Hindlimb muscle (tissue), 1 donor: ENCODE results near the gene XIRP1. TPM values are rescaled to one million over a fixed set of nuclear protein-coding genes. Genes with fewer than 3 reads are reported as not detected.

Experiments used
- DNase-seq: peaks from one replicate; pipeline ENCODE4 v3.0.0-alpha.2; 2013
- polyA plus RNA-seq: library from polyadenylated mRNA; unstranded; fragments of 120-200 nt; gene quantifications from one replicate; pipeline ENCODE4 v1.2.1, GENCODE V29; 2013; ENCODE audit not compliant: insufficient read length

The XIRP1 gene
- polyA plus RNA-seq, 1 donor: 143 TPM

DNA sequence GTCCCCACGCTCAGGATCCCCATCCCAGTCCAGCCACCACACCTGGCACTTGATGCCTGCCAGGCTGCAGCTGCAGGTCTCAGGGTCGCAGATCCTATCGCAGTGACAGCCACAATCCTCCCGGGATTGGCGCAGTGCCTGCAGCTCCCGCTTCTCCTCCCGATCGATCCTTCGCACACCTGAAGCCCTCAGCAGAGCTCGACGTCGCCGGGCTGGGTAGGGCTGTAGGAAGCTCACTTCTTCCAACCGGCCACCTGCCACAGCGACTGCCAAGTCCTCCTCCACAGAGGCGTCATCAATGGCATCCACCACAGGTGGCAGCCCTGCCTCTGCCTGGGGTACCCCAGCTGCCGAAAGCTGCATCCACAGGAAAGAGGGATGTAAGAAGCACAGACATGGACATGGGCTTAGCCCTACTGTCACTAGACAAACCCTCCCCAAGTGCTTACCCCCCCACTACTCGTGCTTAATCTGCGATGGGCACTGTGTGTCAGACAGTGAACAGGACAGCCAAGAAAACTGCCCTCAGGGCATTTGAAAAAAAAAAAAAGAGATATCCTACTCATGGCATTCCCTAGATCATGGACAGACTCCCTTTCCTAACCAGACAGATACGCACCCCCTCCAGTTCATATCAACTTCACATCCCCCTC lies 48.2 kb downstream of the XIRP1 start:
- DNase-seq: no peak

DNA sequence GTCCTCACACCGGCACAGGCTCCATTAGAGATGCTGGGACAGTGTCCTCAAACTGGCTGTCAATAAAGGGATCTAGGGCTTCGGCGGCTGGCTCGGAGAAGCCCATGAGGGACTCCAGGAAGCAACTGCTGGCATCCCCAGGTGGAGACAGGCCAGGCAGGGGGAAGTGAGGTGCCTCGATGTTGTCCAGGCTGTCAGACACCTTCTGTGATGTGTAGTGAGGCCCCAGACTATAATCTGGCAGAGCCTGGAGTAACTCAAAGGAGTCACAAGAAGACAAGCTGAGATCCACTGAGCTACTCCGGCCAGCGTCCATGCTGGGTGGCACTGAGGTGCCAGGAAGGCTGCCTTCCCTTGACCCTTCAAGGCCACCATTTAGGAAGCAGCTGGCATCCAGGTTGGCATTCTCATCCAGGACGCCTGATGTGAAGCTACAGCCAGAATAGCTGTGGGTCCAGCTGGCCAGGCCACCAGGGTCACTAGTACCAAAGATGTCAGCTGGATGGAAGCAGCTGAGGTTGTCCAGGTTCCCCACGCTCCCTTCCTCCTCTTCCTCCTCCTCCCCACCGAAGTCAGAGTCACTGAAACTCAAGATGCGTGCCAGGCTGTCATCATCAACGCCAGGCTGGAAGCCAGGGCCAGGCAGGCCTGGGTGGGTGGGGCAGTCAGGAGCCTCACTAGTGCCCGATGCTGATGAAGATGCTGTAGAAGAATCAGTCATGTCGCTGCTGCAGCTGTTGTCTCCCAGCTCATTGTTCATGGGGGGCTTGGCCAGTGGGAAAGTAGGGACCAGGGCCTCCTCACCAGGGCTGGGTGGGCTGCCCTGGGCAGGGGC lies 49.1 kb downstream of the XIRP1 start:
- no peak for DNase-seq

DNA sequence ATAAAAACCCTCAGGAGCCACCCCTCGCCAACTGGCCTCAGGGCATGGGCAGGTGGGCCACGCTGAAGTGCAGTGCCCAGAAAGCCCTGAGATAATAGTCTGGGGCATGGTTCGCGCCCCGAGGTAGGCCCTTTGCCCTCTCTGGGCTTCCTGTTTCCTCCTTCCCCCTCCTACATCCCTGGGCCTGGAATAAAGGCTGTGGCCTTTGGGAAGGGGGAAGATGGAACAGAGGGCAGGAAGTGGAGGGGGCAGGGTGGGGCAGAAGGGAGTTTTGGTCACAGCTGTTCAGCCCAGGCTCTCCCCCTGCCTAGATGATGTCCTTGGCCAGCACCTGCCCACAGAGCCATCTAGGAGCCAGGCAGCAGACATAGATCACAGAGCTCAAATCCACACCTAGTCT lies 50.3 kb downstream of the XIRP1 start:
- no peak for DNase-seq

DNA sequence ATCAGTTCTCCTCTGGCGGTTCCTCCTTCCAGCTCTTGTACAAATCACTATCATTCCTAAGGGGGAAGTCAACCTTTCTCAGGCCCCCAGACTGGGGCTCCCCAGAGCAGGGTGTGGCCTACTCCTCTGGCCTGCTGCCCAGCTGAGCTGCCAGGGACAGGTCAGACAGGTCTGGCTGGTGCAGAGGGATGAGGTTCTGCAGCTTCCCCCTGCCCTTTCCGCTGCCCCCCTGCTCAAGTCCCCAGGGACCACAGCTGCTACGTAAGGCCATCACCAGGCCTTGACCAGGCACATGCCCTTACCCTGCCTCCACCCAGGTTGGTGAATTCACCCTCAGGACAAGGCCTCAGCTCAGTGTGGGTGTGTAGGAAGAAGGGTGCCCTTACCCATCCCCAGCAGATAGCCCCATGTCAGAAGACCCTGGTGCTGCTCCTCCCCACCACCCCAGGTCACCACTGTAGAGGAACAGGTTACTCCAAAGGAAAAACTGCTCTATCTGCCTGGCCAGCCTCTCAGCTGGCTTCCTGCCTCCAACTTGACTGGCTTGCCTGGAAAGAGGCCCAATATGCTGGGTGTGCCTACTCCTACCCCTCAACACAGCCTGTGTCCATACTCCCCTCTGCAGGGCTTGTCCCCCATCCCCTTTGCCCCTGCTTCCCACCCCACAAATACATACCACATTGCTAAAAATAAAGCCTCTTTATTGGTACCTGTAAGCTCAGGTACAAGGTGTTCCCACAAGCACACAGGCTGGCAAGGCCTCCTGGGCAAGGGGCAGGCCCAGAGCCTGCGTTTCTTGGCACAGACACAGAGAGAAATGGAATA lies 51.0 kb downstream of the XIRP1 start:
- DNase-seq: no peak

DNA sequence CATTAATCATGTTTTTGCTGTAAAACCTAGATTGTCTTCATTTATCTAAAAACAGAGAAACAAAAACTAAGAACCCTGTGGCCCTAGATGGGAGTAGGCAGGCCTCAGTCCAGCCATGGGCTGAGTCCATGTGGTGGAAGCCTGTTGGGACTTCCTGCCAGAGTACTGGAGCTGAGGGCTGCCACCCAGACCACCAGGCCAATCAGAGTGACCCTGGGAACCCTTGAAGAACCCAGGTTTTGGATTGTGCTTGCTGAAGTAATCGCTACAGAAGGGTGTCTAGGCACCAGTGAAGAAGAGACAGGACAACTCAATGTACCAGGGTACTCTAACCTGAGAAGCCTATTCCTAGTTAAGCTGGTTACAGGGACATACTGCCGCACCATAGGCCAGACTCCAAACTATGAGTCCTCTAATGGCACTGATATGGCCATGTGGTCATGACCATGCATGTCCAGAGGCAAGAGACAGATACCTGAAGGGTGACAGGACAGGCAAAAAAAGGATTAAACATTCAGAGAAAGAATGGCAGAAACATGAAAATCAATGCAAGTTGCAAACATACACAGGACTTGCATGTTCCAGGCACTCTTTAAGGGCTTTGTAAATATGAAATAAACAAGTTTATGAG lies 51.9 kb downstream of the XIRP1 start:
- no peak for DNase-seq

DNA sequence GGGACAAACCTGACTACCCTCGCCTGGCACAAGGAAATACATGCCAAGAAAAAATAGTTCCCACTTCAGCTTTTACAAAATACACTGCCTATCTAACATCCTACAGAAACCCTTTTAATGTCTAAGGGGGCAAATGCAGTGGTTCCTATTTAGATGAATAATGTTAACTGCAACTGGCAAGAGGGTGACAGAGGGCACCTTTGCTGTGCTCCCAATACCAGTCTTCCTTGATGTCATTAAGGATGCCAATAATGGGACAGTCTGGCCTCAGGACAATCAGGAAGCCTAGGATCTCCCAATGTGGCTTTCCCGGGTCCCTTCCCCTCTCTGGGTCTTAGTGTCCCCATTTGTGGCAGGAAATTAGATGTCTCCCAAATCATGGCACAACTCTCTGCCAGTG lies 53.0 kb downstream of the XIRP1 start:
- no peak for DNase-seq

DNA sequence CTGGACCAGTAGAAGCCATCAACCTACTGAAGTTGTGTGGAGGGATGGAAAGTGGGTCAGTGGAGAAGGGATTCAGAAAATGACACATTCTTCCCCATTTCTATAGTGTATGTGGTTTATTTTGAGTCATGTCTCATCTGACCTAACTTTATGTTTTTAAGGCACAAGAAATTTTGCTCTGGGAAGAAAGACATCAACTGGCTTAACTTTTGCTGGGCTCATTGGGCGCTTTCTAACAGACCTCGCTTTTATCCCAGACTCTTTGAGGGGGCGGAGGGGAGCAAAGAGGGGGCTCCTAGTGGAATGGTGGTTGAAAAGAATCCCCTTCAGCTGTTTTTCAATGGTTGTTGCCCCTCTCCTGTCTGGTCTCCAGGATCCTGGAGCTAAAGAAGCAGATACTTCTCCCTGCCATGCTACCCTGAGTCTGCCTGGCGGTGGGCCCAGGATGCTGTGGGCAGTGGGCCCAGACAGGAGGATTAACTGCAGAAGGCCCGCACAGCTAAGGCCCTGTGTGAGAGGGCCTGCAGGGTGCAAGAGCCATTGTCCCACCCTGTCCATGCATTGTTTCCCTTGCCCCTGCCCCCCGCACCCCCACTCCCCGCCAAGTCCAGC lies 53.5 kb downstream of the XIRP1 start:
- peak; percentile 69 for DNase-seq

DNA sequence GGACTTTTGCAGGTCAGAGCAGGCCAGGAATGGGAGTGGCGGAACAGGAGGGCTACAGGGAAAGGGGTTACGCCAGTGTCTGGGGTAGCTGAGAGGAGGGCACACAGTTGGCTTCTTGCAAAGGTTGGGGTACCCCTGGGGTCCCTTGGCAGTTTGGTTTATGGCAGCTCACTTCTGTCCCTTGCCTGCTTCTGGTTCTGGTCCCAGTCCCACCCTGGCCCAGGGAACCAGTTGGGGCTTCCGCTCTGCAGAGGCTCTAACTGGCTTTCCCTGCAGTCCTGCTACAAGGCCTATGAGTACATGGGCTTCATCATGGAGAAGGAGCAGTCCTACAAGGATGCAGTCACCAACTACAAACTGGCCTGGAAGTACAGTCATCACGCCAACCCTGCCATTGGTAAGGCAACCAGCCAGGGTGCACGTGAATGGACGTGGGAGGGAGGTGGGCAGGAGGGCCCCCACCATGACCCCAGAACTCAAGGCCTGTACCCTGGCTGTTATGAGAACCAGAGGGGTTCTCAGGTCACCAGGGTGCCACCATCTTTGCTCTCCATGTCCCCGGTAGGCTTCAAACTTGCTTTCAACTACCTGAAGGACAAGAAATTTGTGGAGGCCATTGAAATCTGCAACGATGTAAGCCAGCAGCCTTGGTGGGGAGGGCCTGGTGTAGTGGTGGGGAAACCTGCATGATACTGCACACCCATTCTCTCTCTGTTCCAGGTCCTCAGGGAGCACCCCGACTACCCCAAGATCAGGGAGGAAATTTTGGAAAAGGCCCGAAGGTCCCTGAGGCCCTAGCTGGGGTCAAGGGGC lies 54.2 kb downstream of the XIRP1 start:
- DNase-seq: no peak

DNA sequence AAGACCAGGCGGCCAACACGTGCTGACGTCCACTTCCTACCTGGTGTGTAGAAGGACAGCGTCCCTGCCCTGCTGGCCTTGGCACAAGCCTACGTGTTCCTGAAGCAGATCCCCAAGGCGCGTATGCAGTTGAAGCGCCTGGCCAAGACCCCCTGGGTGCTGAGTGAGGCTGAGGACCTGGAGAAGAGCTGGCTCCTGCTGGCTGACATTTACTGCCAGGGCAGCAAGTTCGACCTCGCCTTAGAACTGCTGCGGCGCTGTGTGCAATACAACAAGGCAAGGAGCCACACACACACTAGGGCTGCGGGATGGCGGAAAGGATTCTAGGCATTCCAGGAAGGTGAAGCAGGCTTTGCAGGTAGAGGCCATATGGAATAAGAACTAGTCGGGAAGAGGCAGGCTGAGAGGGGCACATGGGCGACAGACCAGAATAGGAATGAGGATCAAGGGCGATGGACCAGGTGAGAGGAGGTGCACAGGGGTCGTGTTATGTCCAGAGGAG lies 54.9 kb downstream of the XIRP1 start:
- DNase-seq: no peak

DNA sequence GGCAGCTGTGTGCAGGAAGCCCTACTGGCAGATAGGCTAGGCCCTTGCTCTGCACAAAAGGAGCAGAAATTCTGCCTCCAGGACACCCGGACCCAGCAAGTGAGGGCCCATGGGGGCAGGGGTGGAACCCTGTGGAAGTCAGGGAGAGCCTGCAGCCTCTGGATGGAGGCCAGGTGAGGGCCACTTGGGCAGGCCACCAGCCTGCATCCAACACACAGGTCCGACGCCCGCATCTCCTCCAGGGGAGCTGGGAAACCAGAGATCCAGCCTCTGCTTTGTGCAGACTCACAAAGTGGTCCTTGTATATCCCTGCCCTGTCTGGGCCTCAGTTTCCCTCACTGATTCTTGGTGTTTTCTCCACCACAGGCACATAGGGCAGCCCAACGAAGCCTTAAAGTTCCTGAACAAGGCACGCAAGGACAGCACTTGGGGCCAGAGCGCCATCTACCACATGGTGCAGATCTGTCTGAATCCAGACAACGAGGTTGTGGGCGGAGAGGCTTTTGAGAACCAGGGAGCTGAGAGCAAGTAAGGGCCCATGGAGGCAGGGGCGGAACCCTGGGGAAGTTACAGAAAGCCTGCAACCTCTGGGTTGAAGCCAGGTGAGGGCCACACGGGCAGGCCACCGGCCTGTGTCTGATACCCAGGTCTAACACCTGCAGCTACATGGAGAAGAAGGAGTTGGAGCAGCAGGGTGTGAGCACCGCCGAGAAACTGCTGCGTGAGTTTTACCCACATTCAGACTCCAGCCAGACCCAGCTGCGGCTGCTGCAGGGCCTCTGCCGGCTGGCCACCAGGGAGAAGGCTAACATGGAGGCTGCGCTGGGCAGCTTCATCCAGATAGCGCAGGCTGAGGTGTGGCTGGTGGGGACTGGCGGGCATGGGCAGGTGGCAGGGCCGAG lies 55.6 kb downstream of the XIRP1 start:
- no peak for DNase-seq

DNA sequence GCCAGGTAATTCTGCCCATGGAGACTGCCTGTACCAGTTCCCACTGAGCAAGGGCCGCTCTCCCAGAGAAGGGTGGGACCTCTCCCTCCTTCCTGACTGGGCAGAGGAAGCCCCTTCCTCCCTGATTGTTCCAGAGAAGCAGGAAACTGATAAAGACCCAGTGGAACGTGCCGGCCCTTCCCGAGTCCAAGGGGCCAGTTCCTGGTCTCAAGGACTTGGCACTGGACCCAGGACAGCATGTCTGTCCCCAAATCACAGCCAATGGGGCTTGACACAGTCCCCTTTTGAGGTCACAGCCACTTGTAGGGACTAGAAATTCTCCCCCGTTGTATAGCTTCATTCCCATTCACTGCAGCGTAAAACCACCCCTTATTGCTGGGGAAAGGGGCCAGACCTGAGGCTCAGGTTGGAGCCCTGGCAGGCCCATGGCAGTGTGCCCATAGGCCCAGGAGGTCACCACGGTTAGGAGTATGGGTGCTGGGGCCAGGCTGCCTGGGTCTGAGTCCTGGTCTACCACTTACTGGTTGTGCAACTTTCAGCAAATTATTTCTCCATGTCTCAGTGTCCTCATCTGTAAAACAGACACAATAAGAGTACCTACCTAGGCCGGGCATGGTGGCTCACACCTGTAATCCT lies 57.1 kb downstream of the XIRP1 start:
- DNase-seq: no peak

DNA sequence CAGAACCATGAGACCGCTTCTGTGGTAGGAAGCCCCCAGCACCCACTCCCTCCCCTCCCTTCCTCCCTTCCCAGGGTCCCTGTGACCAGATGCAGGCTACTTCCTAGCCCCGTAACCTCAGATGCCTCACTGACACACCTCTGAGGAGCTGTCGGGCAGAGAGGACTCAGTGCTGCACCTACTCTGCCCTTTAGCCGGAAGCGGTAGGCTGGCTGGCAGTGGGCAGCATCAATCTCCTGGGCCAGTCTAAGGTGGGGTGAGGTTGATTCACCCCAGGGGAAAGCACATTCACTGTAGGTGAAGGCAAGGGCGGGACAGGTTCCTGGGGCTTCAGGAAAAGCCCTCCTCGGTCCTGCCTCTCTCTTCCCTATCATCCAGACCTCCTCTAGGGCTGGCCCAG lies 58.1 kb downstream of the XIRP1 start:
- DNase-seq: no peak

DNA sequence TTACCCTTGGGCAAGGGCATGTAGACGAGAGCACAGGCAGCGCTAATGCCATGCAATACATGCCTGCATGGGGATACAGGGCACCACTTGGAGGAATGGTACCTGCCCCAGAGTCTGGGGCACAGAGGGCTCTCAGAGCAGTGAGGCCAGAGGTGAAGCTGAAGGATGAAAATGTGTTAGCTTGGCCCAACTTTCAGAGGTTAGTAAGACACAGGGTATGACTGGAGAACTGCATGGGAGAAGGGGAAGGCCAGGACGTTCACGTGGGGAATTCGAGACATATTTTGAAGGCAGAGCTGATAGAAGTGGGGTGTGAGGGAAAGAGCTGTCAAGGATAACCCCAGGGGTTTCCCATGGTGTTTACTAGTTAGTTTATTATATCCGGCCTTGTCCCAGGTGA lies 58.6 kb downstream of the XIRP1 start:
- no peak for DNase-seq

Other genes with a start within 250 kb of the XIRP1 start
- 4.0 TPM for gene SCN11A, start 140.7 kb downstream of the XIRP1 start, polyA plus RNA-seq
- 37.3 TPM for gene WDR48, start 140.6 kb downstream of the XIRP1 start, polyA plus RNA-seq
- gene GORASP1, start 85.0 kb downstream of the XIRP1 start, polyA plus RNA-seq: 38.5 TPM
- 2.9 TPM for gene TTC21A, start 84.9 kb downstream of the XIRP1 start, polyA plus RNA-seq
- 5.5 TPM for gene CSRNP1, start 39.0 kb downstream of the XIRP1 start, polyA plus RNA-seq
- 6.7 TPM for gene CX3CR1, start 87.4 kb upstream of the XIRP1 start, polyA plus RNA-seq
- not detected for gene CCR8, start 137.1 kb upstream of the XIRP1 start, polyA plus RNA-seq
- 18.2 TPM for gene SLC25A38, start 190.8 kb upstream of the XIRP1 start, polyA plus RNA-seq
- gene RPSA, start 214.1 kb upstream of the XIRP1 start, polyA plus RNA-seq: 1,993 TPM